A549 (cell line): ENCODE results near the gene ZC3H14.

Experiments used
- HDAC2 ChIP-seq: fragments of 200-600 bp; sonication (generic); IDR thresholded peaks from 2 replicates; pipeline ENCODE4 v1.6.1; 2016
- POLR2A ChIP-seq: IDR thresholded peaks from 2 replicates; pipeline ENCODE4 v1.6.1; 2012; ENCODE audit warnings: mild to moderate bottlenecking, low read length
- RCOR1 ChIP-seq: fragments of 150-350 bp; IDR thresholded peaks from 2 replicates; pipeline ENCODE4 v1.6.1; 2014; ENCODE audit warnings: antibody characterized with exemption, low read length, low read depth
- RNF2 ChIP-seq: fragments of 200-600 bp; sonication (generic); IDR thresholded peaks from 2 replicates; pipeline ENCODE4 v1.6.1; 2016; ENCODE audit warnings: low read depth, mild to moderate bottlenecking, antibody characterized with exemption, moderate library complexity, borderline replicate concordance
- USF2 ChIP-seq: fragments of 450-650 bp; IDR thresholded peaks from 2 replicates; pipeline ENCODE4 v1.6.1; 2014; ENCODE audit warnings: antibody characterized with exemption
- TF ChIP-seq, protein P1 (sequence below): fragments of >200 bp; sonication (Bioruptor Twin); formaldehyde crosslinking; IDR thresholded peaks from 3 replicates; pipeline ENCODE4 v1.5.1; 2016
- TF ChIP-seq, protein P2 (sequence below): fragments of 200-600 bp; sonication (generic); IDR thresholded peaks from 2 replicates; pipeline ENCODE4 v1.6.1; 2016; ENCODE audit warnings: antibody characterized with exemption, mild to moderate bottlenecking, moderate library complexity
- TF ChIP-seq, protein P3 (sequence below): IDR thresholded peaks from 2 replicates; pipeline ENCODE4 v1.6.1; 2012

GRCh38 chr14:88521818-88522217 is 41.0 kb upstream of the ZC3H14 start:
- no peak for TF ChIP-seq USF2
- TF ChIP-seq POLR2A = no peak
- TF ChIP-seq, protein P1, sequence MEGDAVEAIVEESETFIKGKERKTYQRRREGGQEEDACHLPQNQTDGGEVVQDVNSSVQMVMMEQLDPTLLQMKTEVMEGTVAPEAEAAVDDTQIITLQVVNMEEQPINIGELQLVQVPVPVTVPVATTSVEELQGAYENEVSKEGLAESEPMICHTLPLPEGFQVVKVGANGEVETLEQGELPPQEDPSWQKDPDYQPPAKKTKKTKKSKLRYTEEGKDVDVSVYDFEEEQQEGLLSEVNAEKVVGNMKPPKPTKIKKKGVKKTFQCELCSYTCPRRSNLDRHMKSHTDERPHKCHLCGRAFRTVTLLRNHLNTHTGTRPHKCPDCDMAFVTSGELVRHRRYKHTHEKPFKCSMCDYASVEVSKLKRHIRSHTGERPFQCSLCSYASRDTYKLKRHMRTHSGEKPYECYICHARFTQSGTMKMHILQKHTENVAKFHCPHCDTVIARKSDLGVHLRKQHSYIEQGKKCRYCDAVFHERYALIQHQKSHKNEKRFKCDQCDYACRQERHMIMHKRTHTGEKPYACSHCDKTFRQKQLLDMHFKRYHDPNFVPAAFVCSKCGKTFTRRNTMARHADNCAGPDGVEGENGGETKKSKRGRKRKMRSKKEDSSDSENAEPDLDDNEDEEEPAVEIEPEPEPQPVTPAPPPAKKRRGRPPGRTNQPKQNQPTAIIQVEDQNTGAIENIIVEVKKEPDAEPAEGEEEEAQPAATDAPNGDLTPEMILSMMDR = no peak
- TF ChIP-seq, protein P2, sequence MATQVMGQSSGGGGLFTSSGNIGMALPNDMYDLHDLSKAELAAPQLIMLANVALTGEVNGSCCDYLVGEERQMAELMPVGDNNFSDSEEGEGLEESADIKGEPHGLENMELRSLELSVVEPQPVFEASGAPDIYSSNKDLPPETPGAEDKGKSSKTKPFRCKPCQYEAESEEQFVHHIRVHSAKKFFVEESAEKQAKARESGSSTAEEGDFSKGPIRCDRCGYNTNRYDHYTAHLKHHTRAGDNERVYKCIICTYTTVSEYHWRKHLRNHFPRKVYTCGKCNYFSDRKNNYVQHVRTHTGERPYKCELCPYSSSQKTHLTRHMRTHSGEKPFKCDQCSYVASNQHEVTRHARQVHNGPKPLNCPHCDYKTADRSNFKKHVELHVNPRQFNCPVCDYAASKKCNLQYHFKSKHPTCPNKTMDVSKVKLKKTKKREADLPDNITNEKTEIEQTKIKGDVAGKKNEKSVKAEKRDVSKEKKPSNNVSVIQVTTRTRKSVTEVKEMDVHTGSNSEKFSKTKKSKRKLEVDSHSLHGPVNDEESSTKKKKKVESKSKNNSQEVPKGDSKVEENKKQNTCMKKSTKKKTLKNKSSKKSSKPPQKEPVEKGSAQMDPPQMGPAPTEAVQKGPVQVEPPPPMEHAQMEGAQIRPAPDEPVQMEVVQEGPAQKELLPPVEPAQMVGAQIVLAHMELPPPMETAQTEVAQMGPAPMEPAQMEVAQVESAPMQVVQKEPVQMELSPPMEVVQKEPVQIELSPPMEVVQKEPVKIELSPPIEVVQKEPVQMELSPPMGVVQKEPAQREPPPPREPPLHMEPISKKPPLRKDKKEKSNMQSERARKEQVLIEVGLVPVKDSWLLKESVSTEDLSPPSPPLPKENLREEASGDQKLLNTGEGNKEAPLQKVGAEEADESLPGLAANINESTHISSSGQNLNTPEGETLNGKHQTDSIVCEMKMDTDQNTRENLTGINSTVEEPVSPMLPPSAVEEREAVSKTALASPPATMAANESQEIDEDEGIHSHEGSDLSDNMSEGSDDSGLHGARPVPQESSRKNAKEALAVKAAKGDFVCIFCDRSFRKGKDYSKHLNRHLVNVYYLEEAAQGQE = no peak
- no peak for TF ChIP-seq HDAC2
- TF ChIP-seq, protein P3, sequence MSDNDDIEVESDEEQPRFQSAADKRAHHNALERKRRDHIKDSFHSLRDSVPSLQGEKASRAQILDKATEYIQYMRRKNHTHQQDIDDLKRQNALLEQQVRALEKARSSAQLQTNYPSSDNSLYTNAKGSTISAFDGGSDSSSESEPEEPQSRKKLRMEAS = no peak
- TF ChIP-seq RCOR1 = no peak
- TF ChIP-seq RNF2 = no peak
